ENCODE results near the gene AGTRAP. TPM values are rescaled to one million over a fixed set of nuclear protein-coding genes. Genes with fewer than 3 reads are reported as not detected.

Gene AGTRAP
- total RNA-seq, 6 experiments from 2014 or later: 31.4 to 41.4 (median 33.6) TPM

- Mint-ChIP-seq H3K4me1 (ENCODE audit: low read depth) (peaks cover 33% of the 10 kb centered on the region), H3K4me3 (no peak overlapping the region), H3K36me3 (ENCODE audit: low read depth) (peaks cover 7% of the 10 kb centered on the region; the same call in 1 of the 2 replicates), H3K9me3 (no peaks in the 10 kb centered on the region), H3K27me3 (ENCODE audit: insufficient read depth) (no peaks in the 10 kb centered on the region; the same call in 1 of the 2 replicates), H3K27ac (peak overlapping the region; percentile 65)
- TF ChIP-seq CTCF (IDR thresholded peaks at IDR 0.05): no peak
- DNase-seq: peak; percentile 35
Observed at GRCh38 chr1:11787251-11787803, 51.4 kb downstream of the AGTRAP start.

- peak overlapping the region; percentile 65 for H3K27ac Mint-ChIP-seq
- DNase-seq: no peak
- peaks cover 7% of the 10 kb centered on the region; the same call in 1 of the 2 replicates for H3K36me3 Mint-ChIP-seq (ENCODE audit: low read depth)
- TF ChIP-seq CTCF (IDR thresholded peaks at IDR 0.05): no peak
- no peaks in the 10 kb centered on the region; the same call in 1 of the 2 replicates for H3K27me3 Mint-ChIP-seq (ENCODE audit: insufficient read depth)
- H3K9me3 Mint-ChIP-seq: no peaks in the 10 kb centered on the region
- H3K4me1 Mint-ChIP-seq (ENCODE audit: low read depth): peaks cover 33% of the 10 kb centered on the region
- no peak overlapping the region for H3K4me3 Mint-ChIP-seq
Observed at GRCh38 chr1:11787804-11788436, 52.0 kb downstream of the AGTRAP start.

GRCh38 chr1:11788549-11789053 lies 52.7 kb downstream of the AGTRAP start:
- peaks cover 33% of the 10 kb centered on the region for H3K4me1 Mint-ChIP-seq (ENCODE audit: low read depth)
- no peak overlapping the region for H3K4me3 Mint-ChIP-seq
- no peaks in the 10 kb centered on the region for H3K9me3 Mint-ChIP-seq
- no peak for DNase-seq
- no peaks in the 10 kb centered on the region; the same call in 1 of the 2 replicates for H3K27me3 Mint-ChIP-seq (ENCODE audit: insufficient read depth)
- TF ChIP-seq CTCF (IDR thresholded peaks at IDR 0.05): no peak
- H3K27ac Mint-ChIP-seq: no peak overlapping the region
- peaks cover 7% of the 10 kb centered on the region; the same call in 1 of the 2 replicates for H3K36me3 Mint-ChIP-seq (ENCODE audit: low read depth)

GRCh38 chr1:11789126-11790067 lies 53.5 kb downstream of the AGTRAP start:
- no peak for DNase-seq
- no peaks in the 10 kb centered on the region; the same call in 1 of the 2 replicates for H3K27me3 Mint-ChIP-seq (ENCODE audit: insufficient read depth)
- TF ChIP-seq CTCF (IDR thresholded peaks at IDR 0.05): no peak
- no peak overlapping the region for H3K27ac Mint-ChIP-seq
- H3K4me3 Mint-ChIP-seq: no peak overlapping the region
- peaks cover 9% of the 10 kb centered on the region for H3K36me3 Mint-ChIP-seq (ENCODE audit: low read depth)
- no peaks in the 10 kb centered on the region for H3K9me3 Mint-ChIP-seq
- H3K4me1 Mint-ChIP-seq (ENCODE audit: low read depth): peaks cover 33% of the 10 kb centered on the region

GRCh38 chr1:11790101-11790879 lies 54.4 kb downstream of the AGTRAP start:
- peaks cover 18% of the 10 kb centered on the region for H3K36me3 Mint-ChIP-seq (ENCODE audit: low read depth)
- no peaks in the 10 kb centered on the region; the same call in 1 of the 2 replicates for H3K27me3 Mint-ChIP-seq (ENCODE audit: insufficient read depth)
- H3K4me3 Mint-ChIP-seq: no peak overlapping the region
- TF ChIP-seq CTCF (IDR thresholded peaks at IDR 0.05): no peak
- H3K27ac Mint-ChIP-seq: peak overlapping the region; percentile 54
- no peak for DNase-seq
- no peaks in the 10 kb centered on the region for H3K9me3 Mint-ChIP-seq
- peaks cover 33% of the 10 kb centered on the region for H3K4me1 Mint-ChIP-seq (ENCODE audit: low read depth)
